Measurements from ENCODE around the gene AKAP13. TPM values are rescaled to one million over a fixed set of nuclear protein-coding genes. Genes with fewer than 3 reads are reported as not detected.

AKAP13 gene
- total RNA-seq, 1 experiment from 2014 or later: 47.3 TPM

GRCh38 chr15:85749261-85750151, 369.1 kb downstream of the AKAP13 start:
- Histone ChIP-seq H3K9ac (ENCODE audit: extremely low read depth, insufficient read length, low read length) (no peak overlapping the region), H2BK12ac (ENCODE audit: insufficient read length, low read depth, low read length) (no peak overlapping the region), H4K8ac (replicated peaks; ENCODE audit: insufficient read length, low read depth, low read length) (no peak overlapping the region), H3K18ac (ENCODE audit: insufficient read length, low read depth, low read length) (no peak overlapping the region), H3K56ac (ENCODE audit: insufficient read length, low read depth, low read length) (no peak overlapping the region), H3K14ac (ENCODE audit: insufficient read depth, low read length) (0 out of 2 replicates have a peak overlapping the region, but pooled peaks have one; percentile 10), H2AK5ac (ENCODE audit: insufficient read length, low read length) (no peak overlapping the region), H2BK20ac (ENCODE audit: low read depth, low read length, poor library complexity, severe bottlenecking) (no peak overlapping the region), H3K79me1 (ENCODE audit: insufficient read depth, low read depth, low read length, poor library complexity, severe bottlenecking) (no peaks in the 10 kb centered on the region), H2BK5ac (ENCODE audit: insufficient read length, low read length) (no peak overlapping the region), H4K5ac (ENCODE audit: insufficient read length, low read depth, low read length) (no peak overlapping the region), H3K27me3 (ENCODE audit: insufficient read depth, low read length) (no peaks in the 10 kb centered on the region), H2BK120ac (ENCODE audit: low read depth, low read length, poor library complexity, severe bottlenecking) (no peak overlapping the region), H3K23me2 (ENCODE audit: insufficient read length, low read depth, low read length, poor library complexity, severe bottlenecking) (peaks cover 4% of the 10 kb centered on the region), H3K23ac (ENCODE audit: insufficient read length, low read depth, low read length) (no peak overlapping the region), H3K27ac (ENCODE audit: insufficient read length, low read depth, low read length) (no peak overlapping the region), H3K4me2 (ENCODE audit: insufficient read depth, insufficient read length, low read length) (no peak overlapping the region), H4K20me1 (ENCODE audit: control insufficient read depth, insufficient read depth, insufficient read length) (no peaks in the 10 kb centered on the region), H2BK15ac (ENCODE audit: low read depth, low read length) (no peak overlapping the region), H3K4ac (ENCODE audit: low read depth, low read length) (no peak overlapping the region), H2AFZ (ENCODE audit: low read length) (no peak overlapping the region), H3K9me3 (ENCODE audit: control insufficient read depth, low read depth, low read length) (no peaks in the 10 kb centered on the region), H4K91ac (ENCODE audit: insufficient read length, low read depth, low read length) (no peak overlapping the region), H3T11ph (ENCODE audit: low read length) (no peak overlapping the region), H3K79me2 (ENCODE audit: insufficient read depth, low read length) (no peaks in the 10 kb centered on the region), H3K4me1 (ENCODE audit: insufficient read depth, low read length) (peaks cover 5% of the 10 kb centered on the region; the same call in 1 of the 2 replicates)
- no peaks in the 10 kb centered on the region; the same call in 1 of the 2 replicates for H3K27me3 Mint-ChIP-seq (ENCODE audit: low read depth)
- H3K4me1 Mint-ChIP-seq: peaks cover 62 to 63% of the 10 kb centered on the region in 2 experiments
- H3K4me3 Mint-ChIP-seq: no peak overlapping the region
- WGBS (ENCODE audit: extremely low coverage, insufficient read length, low lambda C conversion rate): no CpG with 5 or more reads among the region's 21 CpGs
- H3K36me3 Mint-ChIP-seq (ENCODE audit: insufficient read depth in 1 of 3, low read depth in 3 of 3): peaks cover 14 to 51% (median 42%) of the 10 kb centered on the region in 3 experiments; a peak in 6 of 7 replicates
- no peaks in the 10 kb centered on the region for H3K9me3 Mint-ChIP-seq
- TF ChIP-seq, protein P1, sequence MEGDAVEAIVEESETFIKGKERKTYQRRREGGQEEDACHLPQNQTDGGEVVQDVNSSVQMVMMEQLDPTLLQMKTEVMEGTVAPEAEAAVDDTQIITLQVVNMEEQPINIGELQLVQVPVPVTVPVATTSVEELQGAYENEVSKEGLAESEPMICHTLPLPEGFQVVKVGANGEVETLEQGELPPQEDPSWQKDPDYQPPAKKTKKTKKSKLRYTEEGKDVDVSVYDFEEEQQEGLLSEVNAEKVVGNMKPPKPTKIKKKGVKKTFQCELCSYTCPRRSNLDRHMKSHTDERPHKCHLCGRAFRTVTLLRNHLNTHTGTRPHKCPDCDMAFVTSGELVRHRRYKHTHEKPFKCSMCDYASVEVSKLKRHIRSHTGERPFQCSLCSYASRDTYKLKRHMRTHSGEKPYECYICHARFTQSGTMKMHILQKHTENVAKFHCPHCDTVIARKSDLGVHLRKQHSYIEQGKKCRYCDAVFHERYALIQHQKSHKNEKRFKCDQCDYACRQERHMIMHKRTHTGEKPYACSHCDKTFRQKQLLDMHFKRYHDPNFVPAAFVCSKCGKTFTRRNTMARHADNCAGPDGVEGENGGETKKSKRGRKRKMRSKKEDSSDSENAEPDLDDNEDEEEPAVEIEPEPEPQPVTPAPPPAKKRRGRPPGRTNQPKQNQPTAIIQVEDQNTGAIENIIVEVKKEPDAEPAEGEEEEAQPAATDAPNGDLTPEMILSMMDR (conservative IDR thresholded peaks at IDR 0.05): no peak
- peak; percentile 21 for DNase-seq
- peak overlapping the region in 2 of 3 experiments; percentile 51 to 91; a peak in 6 of 7 replicates for H3K27ac Mint-ChIP-seq
